Activated naive CD4-positive, alpha-beta T cell treated with anti-CD3 and anti-CD28 coated beads, Interleukin-2, amount 10 ng/mL, durations not matched to agents 7 days and 5 days (primary cell): ENCODE data around the gene HEPHL1.
"Not testable (repeated sequence)": the region's sequence is repeated elsewhere in the genome, so short reads cannot be mapped to it uniquely, and the experiment has no call there.

ENCODE experiments used
- CTCF ChIA-PET: fragments of 350-600 bp; sonication (Branson Sonifier 250); formaldehyde crosslinking; loops from one replicate; lab custom pipeline; 2021; ENCODE audit warnings: antibody characterized with exemption; lab: Charles Lee
- DNase-seq: peaks from one replicate; pipeline ENCODE4 v3.0.0-alpha.2; 2020
- H3K27ac Mint-ChIP-seq: one replicate; pipeline ENCODE4 v1.8.0; 2021; ENCODE audit warnings: mild to moderate bottlenecking, moderate library complexity, mixed read lengths
- H3K27me3 Mint-ChIP-seq: one replicate; pipeline ENCODE4 v1.8.0; 2021; ENCODE audit warnings: mild to moderate bottlenecking, mixed read lengths
- H3K36me3 Mint-ChIP-seq: one replicate; pipeline ENCODE4 v1.8.0; 2021; ENCODE audit warnings: mixed read lengths
- H3K4me1 Mint-ChIP-seq: one replicate; pipeline ENCODE4 v1.8.0; 2021; ENCODE audit warnings: mixed read lengths
- H3K4me3 Mint-ChIP-seq: one replicate; pipeline ENCODE4 v1.8.0; 2021; ENCODE audit warnings: mild to moderate bottlenecking, moderate library complexity, mixed read lengths
- H3K9me3 Mint-ChIP-seq: one replicate; pipeline ENCODE4 v1.8.0; 2021; ENCODE audit warnings: mixed read lengths

The HEPHL1 gene

DNA sequence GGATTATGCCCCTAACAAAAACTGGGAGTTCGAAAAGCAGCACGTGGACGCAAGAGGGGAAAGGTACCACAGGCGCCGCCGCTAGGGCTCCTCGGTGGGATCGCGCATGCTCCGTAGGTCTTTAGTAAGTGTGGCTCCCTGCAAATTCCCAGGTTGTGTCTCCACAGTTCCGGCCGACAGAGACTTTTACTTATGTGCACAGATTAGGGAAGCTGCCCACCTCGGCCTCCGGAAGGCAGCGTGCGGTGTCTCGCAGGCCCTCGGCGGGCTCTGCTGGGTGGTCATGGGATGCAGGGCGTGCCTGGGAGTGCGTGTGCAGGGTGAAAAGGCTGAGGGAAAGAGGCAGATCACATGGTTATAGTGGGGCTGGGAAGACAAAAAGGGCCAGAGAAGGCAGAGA, 67.8 kb downstream of the HEPHL1 start:
- peaks cover 7% of the 10 kb centered on the region for H3K27me3 Mint-ChIP-seq
- CTCF ChIA-PET: no interaction called here
- no peaks in the 10 kb centered on the region for H3K4me1 Mint-ChIP-seq
- no peaks in the 10 kb centered on the region for H3K36me3 Mint-ChIP-seq
- H3K27ac Mint-ChIP-seq: no peak overlapping the region
- no peak overlapping the region for H3K4me3 Mint-ChIP-seq
- no peaks in the 10 kb centered on the region for H3K9me3 Mint-ChIP-seq
- DNase-seq: no peak

- H3K27me3 Mint-ChIP-seq: peaks cover 7% of the 10 kb centered on the region
- no peaks in the 10 kb centered on the region for H3K36me3 Mint-ChIP-seq
- CTCF ChIA-PET: no interaction called here
- no peak for DNase-seq
- no peaks in the 10 kb centered on the region for H3K4me1 Mint-ChIP-seq
- H3K9me3 Mint-ChIP-seq: no peaks in the 10 kb centered on the region
- no peak overlapping the region for H3K4me3 Mint-ChIP-seq
- no peak overlapping the region for H3K27ac Mint-ChIP-seq
Measured at GRCh38 chr11:94089341-94089740, 68.2 kb downstream of the HEPHL1 start.

DNA sequence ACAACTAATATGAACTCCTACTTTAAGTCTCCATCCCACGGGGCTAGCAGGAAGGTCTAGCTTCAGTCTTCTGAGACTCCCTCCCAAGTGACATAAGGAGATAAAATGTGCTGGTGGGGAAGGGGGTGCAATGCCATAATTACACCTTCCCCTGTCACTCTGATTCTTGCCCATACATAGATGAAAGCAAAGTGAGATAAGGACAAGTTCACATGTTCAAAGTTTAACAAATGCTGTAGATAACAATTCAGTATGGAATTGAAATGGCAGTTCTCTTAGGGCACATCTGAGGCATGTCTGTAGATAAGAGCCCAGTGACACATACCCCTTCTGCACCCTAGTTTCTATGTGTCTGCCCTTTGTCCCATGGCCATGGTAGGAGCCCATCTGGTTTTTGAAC, 69.2 kb downstream of the HEPHL1 start:
- no peaks in the 10 kb centered on the region for H3K9me3 Mint-ChIP-seq
- no peaks in the 10 kb centered on the region for H3K36me3 Mint-ChIP-seq
- CTCF ChIA-PET: no interaction called here
- no peak for DNase-seq
- peaks cover 7% of the 10 kb centered on the region for H3K27me3 Mint-ChIP-seq
- H3K4me3 Mint-ChIP-seq: no peak overlapping the region
- no peaks in the 10 kb centered on the region for H3K4me1 Mint-ChIP-seq
- H3K27ac Mint-ChIP-seq: no peak overlapping the region

- H3K27me3 Mint-ChIP-seq: peaks cover 5% of the 10 kb centered on the region
- H3K4me1 Mint-ChIP-seq: no peaks in the 10 kb centered on the region
- H3K9me3 Mint-ChIP-seq: no peaks in the 10 kb centered on the region
- CTCF ChIA-PET: no interaction called here
- H3K4me3 Mint-ChIP-seq: no peak overlapping the region
- no peak for DNase-seq
- no peaks in the 10 kb centered on the region for H3K36me3 Mint-ChIP-seq
- H3K27ac Mint-ChIP-seq: no peak overlapping the region
Measured at GRCh38 chr11:94091091-94091490, 69.9 kb downstream of the HEPHL1 start.

GRCh38 chr11:94100253-94100652, 79.1 kb downstream of the HEPHL1 start:
- Mint-ChIP-seq H3K27me3 (no peaks in the 10 kb centered on the region), H3K36me3 (no peaks in the 10 kb centered on the region), H3K27ac (no peak overlapping the region), H3K9me3 (no peaks in the 10 kb centered on the region), H3K4me1 (no peaks in the 10 kb centered on the region), H3K4me3 (no peak overlapping the region)
- CTCF ChIA-PET: no interaction called here
- no peak for DNase-seq

GRCh38 chr11:94103471-94103870, 82.3 kb downstream of the HEPHL1 start:
- no peaks in the 10 kb centered on the region for H3K4me1 Mint-ChIP-seq
- CTCF ChIA-PET: no interaction called here
- H3K36me3 Mint-ChIP-seq: no peaks in the 10 kb centered on the region

GRCh38 chr11:94104734-94105133, 83.6 kb downstream of the HEPHL1 start:
- CTCF ChIA-PET: no interaction called here
- Mint-ChIP-seq H3K4me1 (no peaks in the 10 kb centered on the region), H3K4me3 (no peak overlapping the region), H3K27ac (no peak overlapping the region), H3K9me3 (no peaks in the 10 kb centered on the region), H3K36me3 (no peaks in the 10 kb centered on the region), H3K27me3 (peaks cover 3% of the 10 kb centered on the region)
- DNase-seq: no peak

More at GRCh38 chr11:94103471-94103870, 82.3 kb downstream of the HEPHL1 start:
- H3K27me3 Mint-ChIP-seq: peaks cover 3% of the 10 kb centered on the region
- H3K9me3 Mint-ChIP-seq: no peaks in the 10 kb centered on the region
- H3K4me3 Mint-ChIP-seq: no peak overlapping the region
- H3K27ac Mint-ChIP-seq: no peak overlapping the region
- no peak for DNase-seq

DNA sequence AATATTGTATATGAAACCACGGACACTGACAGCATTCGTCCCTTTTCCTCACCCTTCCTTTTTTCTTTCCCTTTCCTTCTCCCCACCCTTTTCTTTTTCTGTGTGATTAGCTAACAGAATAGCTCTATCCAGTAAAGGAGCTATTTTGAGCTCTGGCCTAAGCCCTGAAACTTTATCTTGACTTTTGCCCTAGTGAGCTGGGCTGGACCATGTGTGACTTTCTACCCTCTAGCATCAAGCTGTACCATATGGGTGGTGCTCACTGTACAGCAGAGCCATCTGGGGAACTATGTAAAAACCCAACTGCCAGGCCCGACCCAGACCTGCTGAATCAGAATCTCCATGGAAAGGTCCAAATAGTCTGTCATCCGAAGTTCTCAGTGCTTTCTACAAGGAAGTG, 85.6 kb downstream of the HEPHL1 start:
- no peaks in the 10 kb centered on the region for H3K9me3 Mint-ChIP-seq
- H3K36me3 Mint-ChIP-seq: no peaks in the 10 kb centered on the region
- no peak overlapping the region for H3K27ac Mint-ChIP-seq
- CTCF ChIA-PET: no interaction called here
- H3K4me1 Mint-ChIP-seq: no peaks in the 10 kb centered on the region
- no peak for DNase-seq
- H3K4me3 Mint-ChIP-seq: no peak overlapping the region
- H3K27me3 Mint-ChIP-seq: peaks cover 16% of the 10 kb centered on the region

GRCh38 chr11:94107363-94107762, 86.2 kb downstream of the HEPHL1 start:
- H3K27me3 Mint-ChIP-seq: peaks cover 17% of the 10 kb centered on the region
- H3K36me3 Mint-ChIP-seq: no peaks in the 10 kb centered on the region
- H3K4me1 Mint-ChIP-seq: no peaks in the 10 kb centered on the region
- H3K9me3 Mint-ChIP-seq: no peaks in the 10 kb centered on the region
- H3K4me3 Mint-ChIP-seq: no peak overlapping the region
- no peak for DNase-seq
- no peak overlapping the region for H3K27ac Mint-ChIP-seq
- CTCF ChIA-PET: no interaction called here

- CTCF ChIA-PET: no interaction called here
- H3K27ac Mint-ChIP-seq: no peak overlapping the region
- H3K4me3 Mint-ChIP-seq: no peak overlapping the region
Measured at GRCh38 chr11:94111241-94111640, 90.1 kb downstream of the HEPHL1 start.

GRCh38 chr11:94111660-94112059, 90.5 kb downstream of the HEPHL1 start:
- no peak overlapping the region for H3K4me3 Mint-ChIP-seq
- H3K36me3 Mint-ChIP-seq: no peaks in the 10 kb centered on the region
- H3K27ac Mint-ChIP-seq: no peak overlapping the region
- no peak for DNase-seq
- H3K27me3 Mint-ChIP-seq: peaks cover 15% of the 10 kb centered on the region
- H3K9me3 Mint-ChIP-seq: no peaks in the 10 kb centered on the region
- CTCF ChIA-PET: no interaction called here
- H3K4me1 Mint-ChIP-seq: no peaks in the 10 kb centered on the region

More at GRCh38 chr11:94111241-94111640, 90.1 kb downstream of the HEPHL1 start:
- Mint-ChIP-seq H3K4me1 (no peaks in the 10 kb centered on the region), H3K27me3 (peaks cover 17% of the 10 kb centered on the region), H3K36me3 (no peaks in the 10 kb centered on the region), H3K9me3 (no peaks in the 10 kb centered on the region)
- DNase-seq: no peak

GRCh38 chr11:94112206-94112953, 91.2 kb downstream of the HEPHL1 start:
- Mint-ChIP-seq H3K4me1 (no peaks in the 10 kb centered on the region), H3K4me3 (no peak overlapping the region), H3K27me3 (peaks cover 13% of the 10 kb centered on the region), H3K9me3 (no peaks in the 10 kb centered on the region), H3K36me3 (no peaks in the 10 kb centered on the region), H3K27ac (no peak overlapping the region)
- CTCF ChIA-PET: no interaction called here
- DNase-seq: no peak

GRCh38 chr11:94117197-94117574, 96.0 kb downstream of the HEPHL1 start:
- H3K4me3 Mint-ChIP-seq: no peak overlapping the region
- no peaks in the 10 kb centered on the region for H3K4me1 Mint-ChIP-seq
- no peak for DNase-seq
- no peaks in the 10 kb centered on the region for H3K9me3 Mint-ChIP-seq
- H3K27me3 Mint-ChIP-seq: no peaks in the 10 kb centered on the region
- CTCF ChIA-PET: no interaction called here
- no peaks in the 10 kb centered on the region for H3K36me3 Mint-ChIP-seq
- H3K27ac Mint-ChIP-seq: no peak overlapping the region

GRCh38 chr11:94117871-94118270, 96.7 kb downstream of the HEPHL1 start:
- no peak overlapping the region for H3K27ac Mint-ChIP-seq
- DNase-seq: no peak
- CTCF ChIA-PET: no interaction called here

DNA sequence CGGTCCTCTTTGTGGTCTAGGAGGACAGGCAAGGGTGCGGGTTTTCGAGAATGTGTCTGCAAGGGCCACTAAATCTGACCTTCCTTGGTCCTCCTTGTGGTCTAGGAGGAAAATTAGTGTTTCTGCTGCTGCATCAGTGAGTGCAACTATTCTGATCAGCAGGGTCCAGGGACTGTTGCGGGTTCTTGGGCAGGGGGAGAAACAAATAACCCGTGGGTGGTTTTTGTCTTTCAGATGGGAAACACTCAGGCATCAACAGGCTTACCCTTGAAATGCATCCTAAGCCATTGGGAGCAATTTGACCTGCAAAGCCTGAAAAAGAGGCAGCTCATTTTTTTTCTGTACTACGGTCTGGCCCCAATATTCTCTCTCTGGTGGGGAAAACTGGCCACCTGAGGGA, 98.5 kb downstream of the HEPHL1 start:
- CTCF ChIA-PET, H3K36me3 Mint-ChIP-seq, H3K27me3 Mint-ChIP-seq, H3K9me3 Mint-ChIP-seq, H3K4me1 Mint-ChIP-seq, DNase-seq, H3K4me3 Mint-ChIP-seq, H3K27ac Mint-ChIP-seq: not testable (repeated sequence)

More at GRCh38 chr11:94117871-94118270, 96.7 kb downstream of the HEPHL1 start:
- H3K4me3 Mint-ChIP-seq: no peak overlapping the region
- no peaks in the 10 kb centered on the region for H3K9me3 Mint-ChIP-seq
- H3K36me3 Mint-ChIP-seq: no peaks in the 10 kb centered on the region
- no peaks in the 10 kb centered on the region for H3K4me1 Mint-ChIP-seq
- no peaks in the 10 kb centered on the region for H3K27me3 Mint-ChIP-seq
